ENCODE measurements around the gene HAPSTR1.
"Not testable (repeated sequence)": the region's sequence is repeated elsewhere in the genome, so short reads cannot be mapped to it uniquely, and the experiment has no call there.

Gene HAPSTR1

DNA sequence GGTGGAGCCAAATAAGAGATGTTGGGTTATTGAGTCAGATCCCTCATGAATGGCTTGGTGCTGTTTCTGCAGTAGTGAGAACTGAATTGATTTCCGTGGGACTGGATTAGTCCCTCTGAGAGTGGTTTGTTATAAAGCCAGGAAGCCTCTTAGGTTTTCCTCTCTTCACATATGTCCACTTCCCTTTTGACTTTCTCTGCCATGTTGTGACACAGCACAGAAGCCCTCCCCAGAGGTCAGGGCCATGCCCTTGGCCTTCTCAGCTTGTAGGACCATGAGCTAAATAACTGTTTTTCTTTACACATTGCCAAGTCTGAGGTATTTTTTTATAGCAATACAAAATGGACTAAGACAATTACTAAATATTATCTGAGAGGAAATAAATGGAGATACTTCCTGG lies 10.3 kb upstream of the HAPSTR1 start (continued):
- TF ChIP-seq, protein P1, sequence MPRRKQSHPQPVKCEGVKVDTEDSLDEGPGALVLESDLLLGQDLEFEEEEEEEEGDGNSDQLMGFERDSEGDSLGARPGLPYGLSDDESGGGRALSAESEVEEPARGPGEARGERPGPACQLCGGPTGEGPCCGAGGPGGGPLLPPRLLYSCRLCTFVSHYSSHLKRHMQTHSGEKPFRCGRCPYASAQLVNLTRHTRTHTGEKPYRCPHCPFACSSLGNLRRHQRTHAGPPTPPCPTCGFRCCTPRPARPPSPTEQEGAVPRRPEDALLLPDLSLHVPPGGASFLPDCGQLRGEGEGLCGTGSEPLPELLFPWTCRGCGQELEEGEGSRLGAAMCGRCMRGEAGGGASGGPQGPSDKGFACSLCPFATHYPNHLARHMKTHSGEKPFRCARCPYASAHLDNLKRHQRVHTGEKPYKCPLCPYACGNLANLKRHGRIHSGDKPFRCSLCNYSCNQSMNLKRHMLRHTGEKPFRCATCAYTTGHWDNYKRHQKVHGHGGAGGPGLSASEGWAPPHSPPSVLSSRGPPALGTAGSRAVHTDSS (tag by site-specific recombination; IDR thresholded peaks at IDR 0.05), result no peak
- no peak for TF ChIP-seq ZNF555 (tag by site-specific recombination; conservative IDR thresholded peaks at IDR 0.05)

DNA sequence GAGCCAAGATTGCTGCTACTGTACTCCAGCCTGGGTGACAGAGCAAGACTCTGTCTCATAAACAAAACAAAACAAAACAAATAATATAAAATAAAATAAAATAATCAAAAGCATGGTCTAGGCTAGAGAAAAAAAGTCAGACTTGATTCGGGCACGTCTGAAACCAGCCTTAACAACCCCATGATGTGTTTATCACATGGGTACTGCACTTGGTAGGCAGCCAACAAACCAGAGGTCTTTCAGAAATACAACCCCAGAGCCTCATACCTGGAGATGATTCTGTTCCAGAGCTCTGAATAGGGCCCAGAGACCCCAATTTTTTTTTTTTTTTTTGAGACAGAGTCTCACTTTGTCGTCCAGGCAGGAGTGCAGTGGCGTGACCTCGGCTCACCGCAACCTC lies 9.6 kb upstream of the HAPSTR1 start:
- Histone ChIP-seq H3K27ac (ENCODE audit: extremely low read depth, low read depth, low read length) (no peak overlapping the region), H3K36me3 (ENCODE audit: control insufficient read depth in 2 of 2, insufficient read depth in 1 of 2, low read length in 2 of 2) (no peaks in the 10 kb centered on the region), H3K9me3 (ENCODE audit: control insufficient read depth, insufficient read depth, low read depth, low read length) (no peaks in the 10 kb centered on the region), H3K4me3 (ENCODE audit: low read depth, low read length) (no peak overlapping the region), H3K4me1 (ENCODE audit: control insufficient read depth, insufficient read depth, low read length) (no peaks in the 10 kb centered on the region)
- CTCF ChIA-PET, result no interaction called here
- no peak for TF ChIP-seq ZNF664 (tag by site-specific recombination; IDR thresholded peaks at IDR 0.05)
- no peak for TF ChIP-seq ZNF785 (tag by site-specific recombination; IDR thresholded peaks at IDR 0.05)
- TF ChIP-seq ZNF629 (tag by site-specific recombination; IDR thresholded peaks at IDR 0.05), result no peak
- peak; percentile 88 for TF ChIP-seq ZNF335 (tag by site-specific recombination; conservative IDR thresholded peaks at IDR 0.05)
- POLR2A ChIA-PET, result interaction anchor here (0.7 to 6.2 kb wide), 2 partner anchors 9 to 10 kb away, joined by 3 to 76 read pairs; partner anchors contain the start of gene HAPSTR1

DNA sequence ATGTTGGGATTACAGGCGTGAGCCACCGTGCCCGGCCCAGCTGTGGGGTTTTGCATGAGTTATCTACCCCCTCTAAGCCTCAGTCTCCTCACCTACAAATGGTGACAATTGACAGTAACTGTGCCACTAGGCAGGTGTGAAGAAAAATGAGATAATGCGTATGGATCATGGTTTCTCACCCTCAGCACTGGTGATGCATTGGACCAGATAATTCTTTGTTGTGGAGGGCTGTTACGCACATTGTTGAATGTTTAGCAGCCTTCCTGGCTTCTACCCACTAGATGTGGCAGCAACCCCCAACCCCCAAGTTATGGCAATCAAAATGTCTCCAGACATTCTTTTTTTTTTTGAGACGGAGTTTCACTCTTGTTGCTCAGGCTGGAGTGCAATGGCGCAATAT lies 9.0 kb upstream of the HAPSTR1 start:
- Histone ChIP-seq H3K36me3 (ENCODE audit: control insufficient read depth in 2 of 2, insufficient read depth in 1 of 2, low read length in 2 of 2) (no peaks in the 10 kb centered on the region), H3K4me1 (ENCODE audit: control insufficient read depth, insufficient read depth, low read length) (no peaks in the 10 kb centered on the region), H3K9me3 (ENCODE audit: control insufficient read depth, insufficient read depth, low read depth, low read length) (no peaks in the 10 kb centered on the region), H3K27ac (ENCODE audit: extremely low read depth, low read depth, low read length) (no peak overlapping the region), H3K4me3 (ENCODE audit: low read depth, low read length) (no peak overlapping the region)
- CTCF ChIA-PET, result no interaction called here
- TF ChIP-seq, protein P2, sequence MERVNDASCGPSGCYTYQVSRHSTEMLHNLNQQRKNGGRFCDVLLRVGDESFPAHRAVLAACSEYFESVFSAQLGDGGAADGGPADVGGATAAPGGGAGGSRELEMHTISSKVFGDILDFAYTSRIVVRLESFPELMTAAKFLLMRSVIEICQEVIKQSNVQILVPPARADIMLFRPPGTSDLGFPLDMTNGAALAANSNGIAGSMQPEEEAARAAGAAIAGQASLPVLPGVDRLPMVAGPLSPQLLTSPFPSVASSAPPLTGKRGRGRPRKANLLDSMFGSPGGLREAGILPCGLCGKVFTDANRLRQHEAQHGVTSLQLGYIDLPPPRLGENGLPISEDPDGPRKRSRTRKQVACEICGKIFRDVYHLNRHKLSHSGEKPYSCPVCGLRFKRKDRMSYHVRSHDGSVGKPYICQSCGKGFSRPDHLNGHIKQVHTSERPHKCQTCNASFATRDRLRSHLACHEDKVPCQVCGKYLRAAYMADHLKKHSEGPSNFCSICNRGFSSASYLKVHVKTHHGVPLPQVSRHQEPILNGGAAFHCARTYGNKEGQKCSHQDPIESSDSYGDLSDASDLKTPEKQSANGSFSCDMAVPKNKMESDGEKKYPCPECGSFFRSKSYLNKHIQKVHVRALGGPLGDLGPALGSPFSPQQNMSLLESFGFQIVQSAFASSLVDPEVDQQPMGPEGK (tag by site-specific recombination; IDR thresholded peaks at IDR 0.05), result no peak
- TF ChIP-seq ZNF664 (tag by site-specific recombination; IDR thresholded peaks at IDR 0.05), result no peak
- no peak for TF ChIP-seq ZNF658 (tag by site-specific recombination; IDR thresholded peaks at IDR 0.05)
- TF ChIP-seq ZNF514 (tag by site-specific recombination; IDR thresholded peaks at IDR 0.05), result no peak
- TF ChIP-seq, protein P3, sequence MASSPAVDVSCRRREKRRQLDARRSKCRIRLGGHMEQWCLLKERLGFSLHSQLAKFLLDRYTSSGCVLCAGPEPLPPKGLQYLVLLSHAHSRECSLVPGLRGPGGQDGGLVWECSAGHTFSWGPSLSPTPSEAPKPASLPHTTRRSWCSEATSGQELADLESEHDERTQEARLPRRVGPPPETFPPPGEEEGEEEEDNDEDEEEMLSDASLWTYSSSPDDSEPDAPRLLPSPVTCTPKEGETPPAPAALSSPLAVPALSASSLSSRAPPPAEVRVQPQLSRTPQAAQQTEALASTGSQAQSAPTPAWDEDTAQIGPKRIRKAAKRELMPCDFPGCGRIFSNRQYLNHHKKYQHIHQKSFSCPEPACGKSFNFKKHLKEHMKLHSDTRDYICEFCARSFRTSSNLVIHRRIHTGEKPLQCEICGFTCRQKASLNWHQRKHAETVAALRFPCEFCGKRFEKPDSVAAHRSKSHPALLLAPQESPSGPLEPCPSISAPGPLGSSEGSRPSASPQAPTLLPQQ (tag by site-specific recombination; IDR thresholded peaks at IDR 0.05), result no peak
- no peak for TF ChIP-seq GLIS1 (tag by site-specific recombination; IDR thresholded peaks at IDR 0.05)
- TF ChIP-seq ZNF157 (tag by site-specific recombination; IDR thresholded peaks at IDR 0.05), result no peak
- no peak for TF ChIP-seq ZNF670 (tag by site-specific recombination; IDR thresholded peaks at IDR 0.05; ENCODE audit: low read depth)
- TF ChIP-seq SP2 (tag by site-specific recombination; IDR thresholded peaks at IDR 0.05), result no peak
- TF ChIP-seq, protein P4, sequence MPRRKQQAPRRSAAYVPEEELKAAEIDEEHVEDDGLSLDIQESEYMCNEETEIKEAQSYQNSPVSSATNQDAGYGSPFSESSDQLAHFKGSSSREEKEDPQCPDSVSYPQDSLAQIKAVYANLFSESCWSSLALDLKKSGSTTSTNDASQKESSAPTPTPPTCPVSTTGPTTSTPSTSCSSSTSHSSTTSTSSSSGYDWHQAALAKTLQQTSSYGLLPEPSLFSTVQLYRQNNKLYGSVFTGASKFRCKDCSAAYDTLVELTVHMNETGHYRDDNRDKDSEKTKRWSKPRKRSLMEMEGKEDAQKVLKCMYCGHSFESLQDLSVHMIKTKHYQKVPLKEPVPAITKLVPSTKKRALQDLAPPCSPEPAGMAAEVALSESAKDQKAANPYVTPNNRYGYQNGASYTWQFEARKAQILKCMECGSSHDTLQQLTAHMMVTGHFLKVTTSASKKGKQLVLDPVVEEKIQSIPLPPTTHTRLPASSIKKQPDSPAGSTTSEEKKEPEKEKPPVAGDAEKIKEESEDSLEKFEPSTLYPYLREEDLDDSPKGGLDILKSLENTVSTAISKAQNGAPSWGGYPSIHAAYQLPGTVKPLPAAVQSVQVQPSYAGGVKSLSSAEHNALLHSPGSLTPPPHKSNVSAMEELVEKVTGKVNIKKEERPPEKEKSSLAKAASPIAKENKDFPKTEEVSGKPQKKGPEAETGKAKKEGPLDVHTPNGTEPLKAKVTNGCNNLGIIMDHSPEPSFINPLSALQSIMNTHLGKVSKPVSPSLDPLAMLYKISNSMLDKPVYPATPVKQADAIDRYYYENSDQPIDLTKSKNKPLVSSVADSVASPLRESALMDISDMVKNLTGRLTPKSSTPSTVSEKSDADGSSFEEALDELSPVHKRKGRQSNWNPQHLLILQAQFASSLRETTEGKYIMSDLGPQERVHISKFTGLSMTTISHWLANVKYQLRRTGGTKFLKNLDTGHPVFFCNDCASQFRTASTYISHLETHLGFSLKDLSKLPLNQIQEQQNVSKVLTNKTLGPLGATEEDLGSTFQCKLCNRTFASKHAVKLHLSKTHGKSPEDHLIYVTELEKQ (tag by site-specific recombination; IDR thresholded peaks at IDR 0.05; ENCODE audit: borderline replicate concordance), result no peak
- TF ChIP-seq, protein P5, sequence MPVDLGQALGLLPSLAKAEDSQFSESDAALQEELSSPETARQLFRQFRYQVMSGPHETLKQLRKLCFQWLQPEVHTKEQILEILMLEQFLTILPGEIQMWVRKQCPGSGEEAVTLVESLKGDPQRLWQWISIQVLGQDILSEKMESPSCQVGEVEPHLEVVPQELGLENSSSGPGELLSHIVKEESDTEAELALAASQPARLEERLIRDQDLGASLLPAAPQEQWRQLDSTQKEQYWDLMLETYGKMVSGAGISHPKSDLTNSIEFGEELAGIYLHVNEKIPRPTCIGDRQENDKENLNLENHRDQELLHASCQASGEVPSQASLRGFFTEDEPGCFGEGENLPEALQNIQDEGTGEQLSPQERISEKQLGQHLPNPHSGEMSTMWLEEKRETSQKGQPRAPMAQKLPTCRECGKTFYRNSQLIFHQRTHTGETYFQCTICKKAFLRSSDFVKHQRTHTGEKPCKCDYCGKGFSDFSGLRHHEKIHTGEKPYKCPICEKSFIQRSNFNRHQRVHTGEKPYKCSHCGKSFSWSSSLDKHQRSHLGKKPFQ (tag by site-specific recombination; IDR thresholded peaks at IDR 0.05), result no peak
- TF ChIP-seq ZSCAN23 (tag by site-specific recombination; IDR thresholded peaks at IDR 0.05), result no peak
- POLR2A ChIA-PET, result interaction anchor here (0.7 kb wide), 1 partner anchor 9 kb away, joined by 3 read pairs; no protein-coding TSS in a partner anchor

DNA sequence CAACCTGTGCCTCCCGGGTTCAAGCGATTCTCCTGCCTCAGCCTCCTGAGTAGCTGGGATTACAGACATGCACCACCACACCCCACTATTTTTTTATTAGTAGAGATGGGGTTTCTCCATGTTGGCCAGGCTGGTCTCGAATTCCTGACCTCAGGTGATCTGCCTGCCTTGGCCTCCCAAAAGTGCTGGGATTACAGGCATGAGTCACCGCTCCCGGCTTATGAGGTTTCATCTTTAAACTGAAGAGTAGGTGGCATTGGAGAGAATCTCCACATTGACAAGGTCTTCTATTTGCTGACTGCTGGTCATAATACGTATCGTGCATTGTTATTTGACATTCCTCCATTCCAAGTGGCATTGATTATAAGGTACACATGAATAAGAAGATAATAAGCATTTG lies 3.7 kb upstream of the HAPSTR1 start:
- ChIA-PET CTCF (interaction anchor here (0.7 to 0.8 kb wide), 2 partner anchors 38 to 153 kb away, joined by 4 to 8 read pairs; no protein-coding TSS in a partner anchor), POLR2A (interaction anchor here (1.0 kb wide), 1 partner anchor 1298 kb away, joined by 3 read pairs; the partner anchor contains the start of gene ATF7IP2)

More for the DNA sequence above, 3.7 kb upstream of the HAPSTR1 start:
- H3K9me3 ChIP-seq (ENCODE audit: control insufficient read depth, insufficient read depth, low read depth, low read length); H3K36me3 ChIP-seq (ENCODE audit: control insufficient read depth in 2 of 2, insufficient read depth in 1 of 2, low read length in 2 of 2); H3K4me1 ChIP-seq (ENCODE audit: control insufficient read depth, insufficient read depth, low read length); H3K27ac ChIP-seq (ENCODE audit: extremely low read depth, low read depth, low read length); H3K4me3 ChIP-seq (ENCODE audit: low read depth, low read length): not testable (repeated sequence)

Data from HEK293 (cell line).